Neural progenitor cell (in vitro differentiated cells): ENCODE data around the gene GPR62. TPM values are rescaled to one million over a fixed set of nuclear protein-coding genes. Genes with fewer than 3 reads are reported as not detected.

Source experiments
- DNase-seq: peaks from one replicate; pipeline ENCODE4 v3.0.0-alpha.2; 2016; ENCODE audit warnings: low spot score
- H2AFZ ChIP-seq: fragments of 200-600 bp; sonication (generic); replicated peaks from 2 replicates; pipeline ENCODE4 v1.6.1; 2016; ENCODE audit warnings: antibody characterized with exemption
- H3F3A ChIP-seq: fragments of 200-600 bp; sonication (generic); 2 replicates; pipeline ENCODE4 v1.6.1; 2016; ENCODE audit warnings: antibody characterized with exemption, low read depth
- H3K27ac ChIP-seq: fragments of 200-600 bp; sonication (generic); 2 replicates; pipeline ENCODE4 v1.5.1; 2016; ENCODE audit warnings: mild to moderate bottlenecking
- H3K27me3 ChIP-seq: fragments of 200-600 bp; sonication (generic); 2 replicates; pipeline ENCODE4 v1.6.1; 2016; ENCODE audit warnings: mild to moderate bottlenecking, moderate library complexity
- H3K36me3 ChIP-seq: fragments of 200-600 bp; sonication (generic); 2 replicates; pipeline ENCODE4 v1.5.1; 2016
- H3K4me1 ChIP-seq: fragments of 200-600 bp; sonication (generic); 2 replicates; pipeline ENCODE4 v1.6.1; 2016; ENCODE audit warnings: mixed run types
- H3K4me2 ChIP-seq: fragments of 200-600 bp; sonication (generic); 2 replicates; pipeline ENCODE4 v1.6.1; 2016
- H3K4me3 ChIP-seq: fragments of 200-600 bp; sonication (generic); 2 replicates; pipeline ENCODE4 v1.5.1; 2016
- H3K79me2 ChIP-seq: fragments of 200-600 bp; sonication (generic); 2 replicates; pipeline ENCODE4 v1.6.1; 2016; ENCODE audit warnings: low read depth
- H3K9ac ChIP-seq: fragments of 200-600 bp; sonication (generic); 2 replicates; pipeline ENCODE4 v1.6.1; 2016
- H3K9me3 ChIP-seq: fragments of 200-600 bp; sonication (generic); 2 replicates; pipeline ENCODE4 v1.5.1; 2016; ENCODE audit warnings: low read depth
- H4K20me1 ChIP-seq: fragments of 200-600 bp; sonication (generic); 2 replicates; pipeline ENCODE4 v1.6.1; 2016; ENCODE audit warnings: low read depth
- H3K27ac Mint-ChIP-seq: 3 replicates; pipeline ENCODE4 v1.8.0; 2021; ENCODE audit warnings: mixed read lengths
- H3K27me3 Mint-ChIP-seq: 2 replicates; pipeline ENCODE4 v1.8.0; 2022; ENCODE audit warnings: low read depth, mild to moderate bottlenecking, inconsistent platforms, moderate library complexity, mixed read lengths; ENCODE audit not compliant: insufficient read depth
- H3K36me3 Mint-ChIP-seq: 3 replicates; pipeline ENCODE4 v1.8.0; 2021; ENCODE audit warnings: mixed read lengths
- H3K4me1 Mint-ChIP-seq: 3 replicates; pipeline ENCODE4 v1.8.0; 2021; ENCODE audit warnings: mixed read lengths
- H3K4me3 Mint-ChIP-seq: 3 replicates; pipeline ENCODE4 v1.8.0; 2021; ENCODE audit warnings: mild to moderate bottlenecking, moderate library complexity, mixed read lengths
- H3K9me3 Mint-ChIP-seq: 3 replicates; pipeline ENCODE4 v1.8.0; 2020; ENCODE audit warnings: mixed read lengths
- EZH2 ChIP-seq: fragments of 200-600 bp; sonication (generic); IDR thresholded peaks from 2 replicates; pipeline ENCODE4 v1.6.1; 2017; ENCODE audit warnings: antibody characterized with exemption, mild to moderate bottlenecking, moderate library complexity
- EZH2phosphoT487 ChIP-seq: fragments of 200-600 bp; sonication (generic); IDR thresholded peaks from 2 replicates; pipeline ENCODE4 v1.6.1; 2017; ENCODE audit warnings: antibody characterized with exemption
- total RNA-seq: library from RNA; depleted of rRNA; stranded (reverse); fragments of >200 nt; gene quantifications from 2 replicates; pipeline ENCODE4 v1.2.3, GENCODE V29; 2015; ENCODE audit warnings: low replicate concordance
- TF ChIP-seq, protein P1 (sequence below): fragments of 200-600 bp; sonication (generic); IDR thresholded peaks from 2 replicates; pipeline ENCODE4 v1.5.1; 2017; ENCODE audit warnings: antibody characterized with exemption, mild to moderate bottlenecking

The GPR62 gene
- total RNA-seq, 1 donor from 2014 or later: 0.21 TPM

DNA sequence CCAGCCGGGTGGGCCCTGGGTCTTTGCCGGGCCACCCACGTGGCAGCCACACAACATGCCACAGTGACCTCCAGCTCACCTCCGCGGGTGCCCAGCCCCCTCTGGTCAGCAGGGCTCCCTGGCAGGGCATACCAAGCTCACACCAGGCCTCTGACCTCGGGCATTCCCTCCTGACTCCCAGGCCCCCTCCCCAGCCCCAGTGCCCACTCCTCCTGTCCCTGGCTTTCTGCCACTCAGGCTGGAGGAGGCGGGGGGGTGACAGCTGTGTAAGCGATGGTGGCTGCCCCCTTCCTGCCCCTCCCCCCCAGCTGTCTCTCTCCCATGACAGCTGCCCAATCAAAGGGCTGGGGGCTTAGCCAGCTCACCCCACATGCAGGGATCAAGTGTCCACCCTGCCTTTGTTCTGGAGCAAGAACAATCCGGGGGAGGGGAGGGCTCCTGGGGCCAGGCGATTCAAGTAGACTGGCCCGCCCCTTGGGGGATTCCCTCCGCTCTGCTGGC is 8.8 kb downstream of the GPR62 start:
- Mint-ChIP-seq H3K4me1 (peaks cover 54% of the 10 kb centered on the region), H3K9me3 (no peaks in the 10 kb centered on the region), H3K36me3 (peaks cover 5% of the 10 kb centered on the region), H3K4me3 (peak overlapping the region; percentile 82), H3K27ac (no peak overlapping the region), H3K27me3 (peaks cover 14% of the 10 kb centered on the region)
- H3K4me1 ChIP-seq: peaks cover 55% of the 10 kb centered on the region
- H3K27ac ChIP-seq: no peak overlapping the region
- TF ChIP-seq EZH2phosphoT487 (no peak), EZH2 (no peak)
- TF ChIP-seq, protein P1, sequence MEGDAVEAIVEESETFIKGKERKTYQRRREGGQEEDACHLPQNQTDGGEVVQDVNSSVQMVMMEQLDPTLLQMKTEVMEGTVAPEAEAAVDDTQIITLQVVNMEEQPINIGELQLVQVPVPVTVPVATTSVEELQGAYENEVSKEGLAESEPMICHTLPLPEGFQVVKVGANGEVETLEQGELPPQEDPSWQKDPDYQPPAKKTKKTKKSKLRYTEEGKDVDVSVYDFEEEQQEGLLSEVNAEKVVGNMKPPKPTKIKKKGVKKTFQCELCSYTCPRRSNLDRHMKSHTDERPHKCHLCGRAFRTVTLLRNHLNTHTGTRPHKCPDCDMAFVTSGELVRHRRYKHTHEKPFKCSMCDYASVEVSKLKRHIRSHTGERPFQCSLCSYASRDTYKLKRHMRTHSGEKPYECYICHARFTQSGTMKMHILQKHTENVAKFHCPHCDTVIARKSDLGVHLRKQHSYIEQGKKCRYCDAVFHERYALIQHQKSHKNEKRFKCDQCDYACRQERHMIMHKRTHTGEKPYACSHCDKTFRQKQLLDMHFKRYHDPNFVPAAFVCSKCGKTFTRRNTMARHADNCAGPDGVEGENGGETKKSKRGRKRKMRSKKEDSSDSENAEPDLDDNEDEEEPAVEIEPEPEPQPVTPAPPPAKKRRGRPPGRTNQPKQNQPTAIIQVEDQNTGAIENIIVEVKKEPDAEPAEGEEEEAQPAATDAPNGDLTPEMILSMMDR: no peak
- peaks cover 30% of the 10 kb centered on the region for H3K27me3 ChIP-seq
- no peak overlapping the region for H3K9ac ChIP-seq
- peaks cover 37% of the 10 kb centered on the region for H3F3A ChIP-seq
- no peaks in the 10 kb centered on the region for H3K36me3 ChIP-seq
- no peak overlapping the region for H2AFZ ChIP-seq
- H3K9me3 ChIP-seq: no peaks in the 10 kb centered on the region
- H4K20me1 ChIP-seq: peaks cover 62% of the 10 kb centered on the region
- H3K4me2 ChIP-seq: peak overlapping the region; percentile 88
- DNase-seq: peak; percentile 92
- H3K79me2 ChIP-seq: no peaks in the 10 kb centered on the region
- H3K4me3 ChIP-seq: peak overlapping the region; percentile 5

DNA sequence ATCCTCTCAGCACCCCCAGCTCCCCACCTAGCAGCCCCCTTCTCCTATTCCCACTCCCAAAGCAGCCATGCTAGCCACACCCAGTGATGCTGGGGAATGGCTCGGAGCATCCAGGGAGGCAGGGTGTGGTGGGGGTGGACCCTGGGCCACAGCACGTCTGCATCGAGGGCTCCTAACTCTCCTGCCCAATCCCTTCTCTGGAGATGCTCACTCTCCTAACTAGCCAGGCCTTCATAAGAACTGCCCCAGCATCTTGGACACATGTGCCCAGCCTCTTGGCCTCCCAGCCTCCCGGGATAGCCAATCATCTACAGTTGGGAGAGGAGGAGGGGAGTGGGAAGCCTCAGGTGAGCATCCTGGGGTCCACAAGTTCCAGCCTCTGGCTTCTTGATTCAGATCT is 9.3 kb downstream of the GPR62 start:
- Mint-ChIP-seq H3K4me1 (peaks cover 59% of the 10 kb centered on the region), H3K27ac (no peak overlapping the region), H3K27me3 (peaks cover 14% of the 10 kb centered on the region), H3K36me3 (peaks cover 5% of the 10 kb centered on the region), H3K4me3 (peak overlapping the region; percentile 82), H3K9me3 (no peaks in the 10 kb centered on the region)
- H2AFZ ChIP-seq: no peak overlapping the region
- H3K9ac ChIP-seq: no peak overlapping the region
- H3K4me1 ChIP-seq: peaks cover 60% of the 10 kb centered on the region
- no peaks in the 10 kb centered on the region for H3K79me2 ChIP-seq
- no peaks in the 10 kb centered on the region for H3K36me3 ChIP-seq
- peak overlapping the region; percentile 5 for H3K4me3 ChIP-seq
- H3K4me2 ChIP-seq: peak overlapping the region; percentile 88
- peaks cover 42% of the 10 kb centered on the region for H3F3A ChIP-seq
- peaks cover 62% of the 10 kb centered on the region for H4K20me1 ChIP-seq
- H3K27ac ChIP-seq: no peak overlapping the region
- peaks cover 30% of the 10 kb centered on the region for H3K27me3 ChIP-seq
- no peaks in the 10 kb centered on the region for H3K9me3 ChIP-seq
- TF ChIP-seq EZH2phosphoT487 (no peak), EZH2 (no peak)
- TF ChIP-seq, protein P1: no peak
- no peak for DNase-seq

DNA sequence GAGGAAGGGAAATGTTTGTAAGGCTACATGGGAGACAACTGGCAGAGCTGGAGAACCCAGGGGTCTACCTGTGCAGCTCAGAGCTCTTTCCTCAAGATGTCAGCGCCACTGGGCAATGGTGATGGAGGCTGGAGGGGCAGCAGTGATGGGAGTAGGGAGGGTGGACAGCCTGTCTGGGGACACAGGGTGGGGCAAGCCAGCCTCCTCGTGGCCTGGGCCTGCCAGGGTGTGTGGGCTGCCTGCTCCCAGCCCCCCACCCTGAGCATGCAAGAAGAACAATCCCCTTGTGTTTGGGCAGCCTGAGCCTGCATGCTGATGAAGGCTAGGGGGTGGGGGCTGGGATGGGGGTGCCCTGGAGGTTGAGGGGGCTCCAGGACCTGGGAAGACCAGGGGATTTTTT is 10.8 kb downstream of the GPR62 start:
- H3K4me3 Mint-ChIP-seq: peak overlapping the region; percentile 94
- H3K4me1 Mint-ChIP-seq: peaks cover 70% of the 10 kb centered on the region
- peaks cover 46% of the 10 kb centered on the region for H3F3A ChIP-seq
- no peak for TF ChIP-seq EZH2phosphoT487
- TF ChIP-seq, protein P1: no peak
- no peak for TF ChIP-seq EZH2
- no peaks in the 10 kb centered on the region for H3K36me3 ChIP-seq
- no peak overlapping the region for H3K27ac ChIP-seq
- peaks cover 63% of the 10 kb centered on the region for H3K4me1 ChIP-seq
- H2AFZ ChIP-seq: no peak overlapping the region
- H3K79me2 ChIP-seq: no peaks in the 10 kb centered on the region
- no peaks in the 10 kb centered on the region for H3K9me3 ChIP-seq
- H3K36me3 Mint-ChIP-seq: peaks cover 5% of the 10 kb centered on the region
- peak overlapping the region; percentile 21 for H3K27ac Mint-ChIP-seq
- peak overlapping the region; percentile 88 for H3K4me2 ChIP-seq
- H3K27me3 Mint-ChIP-seq: peaks cover 16% of the 10 kb centered on the region
- no peaks in the 10 kb centered on the region for H3K9me3 Mint-ChIP-seq
- no peak overlapping the region for H3K9ac ChIP-seq
- DNase-seq: no peak
- H3K4me3 ChIP-seq: peak overlapping the region; percentile 57
- peaks cover 26% of the 10 kb centered on the region for H3K27me3 ChIP-seq
- H4K20me1 ChIP-seq: peaks cover 54% of the 10 kb centered on the region
